HEK293 (cell line): ENCODE measurements around the gene ANKRD6.
"Not testable (repeated sequence)": the region's sequence is repeated elsewhere in the genome, so short reads cannot be mapped to it uniquely, and the experiment has no call there.

Experiments
- ZNF350 ChIP-seq: fragments of 450-650 bp; formaldehyde crosslinking; IDR thresholded peaks from 2 replicates; pipeline ENCODE4 v1.5.0; 2017; ENCODE audit warnings: missing biosample characterization, mild to moderate bottlenecking, missing genetic modification characterization
- ZNF624 ChIP-seq: fragments of 450-650 bp; formaldehyde crosslinking; IDR thresholded peaks from 2 replicates; pipeline ENCODE4 v1.5.1; 2017; ENCODE audit warnings: missing biosample characterization, missing genetic modification characterization
- TF ChIP-seq, protein P1 (sequence below): fragments of 450-650 bp; formaldehyde crosslinking; IDR thresholded peaks from 2 replicates; pipeline ENCODE4 v1.5.1; 2016; ENCODE audit warnings: missing biosample characterization, missing genetic modification characterization, borderline replicate concordance
- TF ChIP-seq, protein P2 (sequence below): fragments of 450-650 bp; IDR thresholded peaks from 2 replicates; pipeline ENCODE4 v1.5.1; 2018; ENCODE audit warnings: missing biosample characterization, mild to moderate bottlenecking, missing genetic modification characterization
- TF ChIP-seq, protein P3 (sequence below): fragments of 450-650 bp; formaldehyde crosslinking; IDR thresholded peaks from 2 replicates; pipeline ENCODE4 v1.5.1; 2016; ENCODE audit warnings: missing biosample characterization, missing genetic modification characterization

DNA sequence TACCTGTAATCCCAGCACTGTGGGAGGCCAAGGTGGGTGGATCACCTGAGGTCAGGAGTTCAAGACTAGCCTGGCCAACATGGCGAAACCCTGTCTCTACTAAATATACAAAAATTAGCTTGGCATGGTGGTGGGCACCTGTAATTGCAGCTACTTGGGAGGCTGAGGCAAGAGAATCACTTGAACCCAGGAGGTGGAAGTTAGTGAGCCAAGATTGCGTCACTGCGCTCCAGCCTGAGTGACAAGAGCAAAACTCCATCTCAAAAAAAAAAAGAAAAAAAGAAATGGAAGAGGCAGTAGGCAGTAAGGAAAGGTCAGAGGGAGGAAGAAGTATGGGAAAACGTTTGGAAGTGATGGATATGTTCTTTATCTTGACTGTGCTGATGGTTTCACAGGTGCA, 35.1 kb upstream of the ANKRD6 start:
- TF ChIP-seq, protein P1, sequence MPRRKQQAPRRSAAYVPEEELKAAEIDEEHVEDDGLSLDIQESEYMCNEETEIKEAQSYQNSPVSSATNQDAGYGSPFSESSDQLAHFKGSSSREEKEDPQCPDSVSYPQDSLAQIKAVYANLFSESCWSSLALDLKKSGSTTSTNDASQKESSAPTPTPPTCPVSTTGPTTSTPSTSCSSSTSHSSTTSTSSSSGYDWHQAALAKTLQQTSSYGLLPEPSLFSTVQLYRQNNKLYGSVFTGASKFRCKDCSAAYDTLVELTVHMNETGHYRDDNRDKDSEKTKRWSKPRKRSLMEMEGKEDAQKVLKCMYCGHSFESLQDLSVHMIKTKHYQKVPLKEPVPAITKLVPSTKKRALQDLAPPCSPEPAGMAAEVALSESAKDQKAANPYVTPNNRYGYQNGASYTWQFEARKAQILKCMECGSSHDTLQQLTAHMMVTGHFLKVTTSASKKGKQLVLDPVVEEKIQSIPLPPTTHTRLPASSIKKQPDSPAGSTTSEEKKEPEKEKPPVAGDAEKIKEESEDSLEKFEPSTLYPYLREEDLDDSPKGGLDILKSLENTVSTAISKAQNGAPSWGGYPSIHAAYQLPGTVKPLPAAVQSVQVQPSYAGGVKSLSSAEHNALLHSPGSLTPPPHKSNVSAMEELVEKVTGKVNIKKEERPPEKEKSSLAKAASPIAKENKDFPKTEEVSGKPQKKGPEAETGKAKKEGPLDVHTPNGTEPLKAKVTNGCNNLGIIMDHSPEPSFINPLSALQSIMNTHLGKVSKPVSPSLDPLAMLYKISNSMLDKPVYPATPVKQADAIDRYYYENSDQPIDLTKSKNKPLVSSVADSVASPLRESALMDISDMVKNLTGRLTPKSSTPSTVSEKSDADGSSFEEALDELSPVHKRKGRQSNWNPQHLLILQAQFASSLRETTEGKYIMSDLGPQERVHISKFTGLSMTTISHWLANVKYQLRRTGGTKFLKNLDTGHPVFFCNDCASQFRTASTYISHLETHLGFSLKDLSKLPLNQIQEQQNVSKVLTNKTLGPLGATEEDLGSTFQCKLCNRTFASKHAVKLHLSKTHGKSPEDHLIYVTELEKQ (tag by site-specific recombination), result not testable (repeated sequence)
- not testable (repeated sequence) for TF ChIP-seq ZNF624, ZNF350 (tag by site-specific recombination)
- TF ChIP-seq, protein P2, sequence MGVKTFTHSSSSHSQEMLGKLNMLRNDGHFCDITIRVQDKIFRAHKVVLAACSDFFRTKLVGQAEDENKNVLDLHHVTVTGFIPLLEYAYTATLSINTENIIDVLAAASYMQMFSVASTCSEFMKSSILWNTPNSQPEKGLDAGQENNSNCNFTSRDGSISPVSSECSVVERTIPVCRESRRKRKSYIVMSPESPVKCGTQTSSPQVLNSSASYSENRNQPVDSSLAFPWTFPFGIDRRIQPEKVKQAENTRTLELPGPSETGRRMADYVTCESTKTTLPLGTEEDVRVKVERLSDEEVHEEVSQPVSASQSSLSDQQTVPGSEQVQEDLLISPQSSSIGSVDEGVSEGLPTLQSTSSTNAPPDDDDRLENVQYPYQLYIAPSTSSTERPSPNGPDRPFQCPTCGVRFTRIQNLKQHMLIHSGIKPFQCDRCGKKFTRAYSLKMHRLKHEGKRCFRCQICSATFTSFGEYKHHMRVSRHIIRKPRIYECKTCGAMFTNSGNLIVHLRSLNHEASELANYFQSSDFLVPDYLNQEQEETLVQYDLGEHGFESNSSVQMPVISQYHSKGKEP, result not testable (repeated sequence)
- TF ChIP-seq, protein P3, sequence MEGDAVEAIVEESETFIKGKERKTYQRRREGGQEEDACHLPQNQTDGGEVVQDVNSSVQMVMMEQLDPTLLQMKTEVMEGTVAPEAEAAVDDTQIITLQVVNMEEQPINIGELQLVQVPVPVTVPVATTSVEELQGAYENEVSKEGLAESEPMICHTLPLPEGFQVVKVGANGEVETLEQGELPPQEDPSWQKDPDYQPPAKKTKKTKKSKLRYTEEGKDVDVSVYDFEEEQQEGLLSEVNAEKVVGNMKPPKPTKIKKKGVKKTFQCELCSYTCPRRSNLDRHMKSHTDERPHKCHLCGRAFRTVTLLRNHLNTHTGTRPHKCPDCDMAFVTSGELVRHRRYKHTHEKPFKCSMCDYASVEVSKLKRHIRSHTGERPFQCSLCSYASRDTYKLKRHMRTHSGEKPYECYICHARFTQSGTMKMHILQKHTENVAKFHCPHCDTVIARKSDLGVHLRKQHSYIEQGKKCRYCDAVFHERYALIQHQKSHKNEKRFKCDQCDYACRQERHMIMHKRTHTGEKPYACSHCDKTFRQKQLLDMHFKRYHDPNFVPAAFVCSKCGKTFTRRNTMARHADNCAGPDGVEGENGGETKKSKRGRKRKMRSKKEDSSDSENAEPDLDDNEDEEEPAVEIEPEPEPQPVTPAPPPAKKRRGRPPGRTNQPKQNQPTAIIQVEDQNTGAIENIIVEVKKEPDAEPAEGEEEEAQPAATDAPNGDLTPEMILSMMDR (tag by site-specific recombination), result not testable (repeated sequence)
